Thyroid gland (tissue), 4 donors: Measurements from ENCODE around the gene MKNK1. TPM values are rescaled to one million over a fixed set of nuclear protein-coding genes. Genes with fewer than 3 reads are reported as not detected.

ENCODE experiments used
- DNase-seq, 2 donors: peaks; one replicate each; pipeline ENCODE4 v3.0.0-alpha.2; 2019
- H3K27ac ChIP-seq, 3 donors: fragments of 200-600 bp; sonication (generic); 1 replicate in 2 of 3; 2 replicates in 1 of 3; pipeline ENCODE4 v1.5.1; 2016 to 2019; ENCODE audit warnings: mild to moderate bottlenecking in 1 of 3, moderate library complexity in 1 of 3
- H3K27me3 ChIP-seq: fragments of 200-600 bp; sonication (generic); one replicate; pipeline ENCODE4 v1.5.1; 2019
- H3K36me3 ChIP-seq, 2 donors: fragments of 200-600 bp; sonication (generic); one replicate each; pipeline ENCODE4 v1.5.1; 2016 to 2019
- H3K4me1 ChIP-seq, 2 donors: fragments of 200-600 bp; sonication (generic); one replicate each; pipeline ENCODE4 v1.5.1; 2017 to 2019
- H3K4me3 ChIP-seq, 3 donors: fragments of 200-600 bp; sonication (generic); replicated peaks in 1 of 3; 1 replicate in 2 of 3; 2 replicates in 1 of 3; pipeline ENCODE4 v1.5.1; 2016; ENCODE audit warnings: mild to moderate bottlenecking in 1 of 3
- H3K9me3 ChIP-seq: fragments of 200-600 bp; sonication (generic); one replicate; pipeline ENCODE4 v1.5.1; 2017
- CTCF ChIP-seq, 6 experiments: fragments of 200-600 bp in 3 of 6; fragments of 450-650 bp in 3 of 6; sonication (generic) in 3 of 6; IDR thresholded peaks; one replicate each; pipeline ENCODE4 v1.5.1; 2016 to 2019; ENCODE audit warnings: antibody characterized with exemption in 6 of 6, mild to moderate bottlenecking in 2 of 6, inconsistent platforms in 1 of 6, moderate library complexity in 1 of 6
- POLR2A ChIP-seq, 2 donors: fragments of 450-650 bp; IDR thresholded peaks; one replicate each; pipeline ENCODE4 v1.6.1; 2017; ENCODE audit warnings: antibody characterized with exemption in 2 of 2, mild to moderate bottlenecking in 2 of 2, moderate library complexity in 1 of 2
- WGBS, 2 donors: methylation state at CpG; one replicate each; pipeline ENCODE4 v1.1.5; 2017; 5-methylcytosine and 5-hydroxymethylcytosine counted together
- intact Hi-C: fragments of 100-400 bp; cut with DNase I; formaldehyde crosslinking; loops from one replicate; pipeline ENCODE4 v1.15.1; 2023
- total RNA-seq, 4 donors: library from RNA; depleted of rRNA; stranded (reverse); fragments of >200 nt; gene quantifications; one replicate each; pipeline ENCODE4 v1.2.3, GENCODE V29; 2016

Gene MKNK1
- total RNA-seq, 4 donors from 2014 or later = 20.8 to 29.6 (median 23.4) TPM

- WGBS, 2 donors = 96 to 99% methylated on average over 2 of the region's 2 CpGs
- intact Hi-C loops = no loop called here
- no peaks in the 10 kb centered on the region for H3K9me3 ChIP-seq
- no peak overlapping the region for H3K4me3 ChIP-seq
- H3K27ac ChIP-seq = no peak overlapping the region
- DNase-seq = no peak
- TF ChIP-seq POLR2A (IDR thresholded peaks at IDR 0.05) (no peak), CTCF (IDR thresholded peaks at IDR 0.05) (no peak)
- H3K4me1 ChIP-seq = no peaks in the 10 kb centered on the region
- H3K27me3 ChIP-seq = no peaks in the 10 kb centered on the region
- H3K36me3 ChIP-seq = peaks cover 7 to 10% of the 10 kb centered on the region in 2 donors
Observed at GRCh38 chr1:46649764-46650163, 45.7 kb upstream of the MKNK1 start.

GRCh38 chr1:46647611-46648010 is 43.5 kb upstream of the MKNK1 start:
- Histone ChIP-seq H3K4me3 (no peak overlapping the region), H3K27me3 (no peaks in the 10 kb centered on the region), H3K36me3 (peaks cover 7 to 9% of the 10 kb centered on the region in 2 donors), H3K27ac (no peak overlapping the region), H3K4me1 (peaks cover 8 to 14% of the 10 kb centered on the region in 2 donors), H3K9me3 (no peaks in the 10 kb centered on the region)
- TF ChIP-seq CTCF (IDR thresholded peaks at IDR 0.05) (no peak), POLR2A (IDR thresholded peaks at IDR 0.05) (no peak)
- WGBS, 2 donors = 97 to 100% methylated on average over 3 of the region's 3 CpGs
- intact Hi-C loops = no loop called here
- DNase-seq = no peak

GRCh38 chr1:46646844-46647243 is 42.8 kb upstream of the MKNK1 start:
- TF ChIP-seq CTCF (IDR thresholded peaks at IDR 0.05) = no peak
- no peak for TF ChIP-seq POLR2A (IDR thresholded peaks at IDR 0.05)
- Histone ChIP-seq H3K27me3 (no peaks in the 10 kb centered on the region), H3K36me3 (peaks cover 3 to 7% of the 10 kb centered on the region in 2 donors), H3K9me3 (no peaks in the 10 kb centered on the region), H3K4me3 (no peak overlapping the region), H3K27ac (no peak overlapping the region), H3K4me1 (peaks cover 8 to 18% of the 10 kb centered on the region in 2 donors)
- DNase-seq = no peak
- intact Hi-C loops = no loop called here
- 91 to 92% methylated on average over 2 of the region's 2 CpGs for whole genome bisulfite sequencing, 2 donors

- Histone ChIP-seq H3K4me1 (peaks cover 8 to 18% of the 10 kb centered on the region in 2 donors), H3K36me3 (peaks cover 2 to 7% of the 10 kb centered on the region in 2 donors), H3K27me3 (no peaks in the 10 kb centered on the region), H3K4me3 (no peak overlapping the region), H3K9me3 (no peaks in the 10 kb centered on the region), H3K27ac (no peak overlapping the region)
- DNase-seq = no peak
- intact Hi-C loops = no loop called here
- WGBS, 2 donors = 92 to 94% methylated on average over 1 of the region's 1 CpG
- no peak for TF ChIP-seq CTCF (IDR thresholded peaks at IDR 0.05)
Observed at GRCh38 chr1:46646331-46646730, 42.3 kb upstream of the MKNK1 start.

- TF ChIP-seq POLR2A (IDR thresholded peaks at IDR 0.05) = no peak
- no peak for TF ChIP-seq CTCF (IDR thresholded peaks at IDR 0.05)
- Histone ChIP-seq H3K9me3 (no peaks in the 10 kb centered on the region), H3K4me3 (no peak overlapping the region), H3K4me1 (peaks cover 8 to 18% of the 10 kb centered on the region in 2 donors), H3K36me3 (peaks cover 2 to 7% of the 10 kb centered on the region in 2 donors), H3K27ac (no peak overlapping the region), H3K27me3 (no peaks in the 10 kb centered on the region)
- 89 to 95% methylated on average over 4 of the region's 4 CpGs for WGBS, 2 donors
- no peak for DNase-seq
- intact Hi-C loops = no loop called here
Observed at GRCh38 chr1:46645815-46646214, 41.7 kb upstream of the MKNK1 start.
